ENCODE measurements around the gene MYBPC3.

GRCh38 chr11:47393163-47394049 is 40.9 kb upstream of the MYBPC3 start:
- TF ChIP-seq POLR2A (IDR thresholded peaks at IDR 0.05), result no peak
- TF ChIP-seq CTCF (IDR thresholded peaks at IDR 0.05), result no peak
